GM13977 (cell line): ENCODE data around the gene LIPH.
A peak's percentile ranks its signal among the peaks of the same experiment; 100 is the strongest.
"Not testable (repeated sequence)": the region's sequence is repeated elsewhere in the genome, so short reads cannot be mapped to it uniquely, and the experiment has no call there.

Experiments
- DNase-seq: peaks from one replicate; pipeline ENCODE4 v3.0.0; 2012; ENCODE audit warnings: low spot score
- CTCF ChIP-seq: IDR thresholded peaks from 2 replicates; pipeline ENCODE4 v1.5.1; 2012; ENCODE audit warnings: mild to moderate bottlenecking, control low read depth; ENCODE audit not compliant: insufficient read depth; ENCODE audit errors: extremely low read depth, missing control alignments
- in situ Hi-C: fragments of 300-500 bp; cut with MboI; formaldehyde crosslinking; loops from one replicate; pipeline ENCODE4 v1.12.0; 2022; ENCODE audit warnings: low sequenced_read_pairs, low pct_unique_long_range_greater_than_20kb, mixed read lengths, inconsistent platforms; ENCODE audit not compliant: unreplicated experiment

Gene LIPH

GRCh38 chr3:185583925-185584324, 31.5 kb upstream of the LIPH start:
- no peak for TF ChIP-seq CTCF
- in situ Hi-C loops, result no loop called here
- no peak for DNase-seq

GRCh38 chr3:185582871-185583270, 30.5 kb upstream of the LIPH start:
- DNase-seq, result peak; percentile 56
- in situ Hi-C loops, result no loop called here
- no peak for TF ChIP-seq CTCF

- no peak for DNase-seq
- TF ChIP-seq CTCF, result no peak
- in situ Hi-C loops, result no loop called here
Observed at GRCh38 chr3:185582236-185582635, 29.8 kb upstream of the LIPH start.

- peak; percentile 39 for DNase-seq
- in situ Hi-C loops, result not testable (repeated sequence)
- TF ChIP-seq CTCF, result peak; percentile 56
Observed at GRCh38 chr3:185575108-185575869, 22.9 kb upstream of the LIPH start.

GRCh38 chr3:185572183-185572582, 19.8 kb upstream of the LIPH start:
- in situ Hi-C loops, result no loop called here
- no peak for TF ChIP-seq CTCF
- no peak for DNase-seq

- TF ChIP-seq CTCF, result no peak
- no peak for DNase-seq
- in situ Hi-C loops, result no loop called here
Observed at GRCh38 chr3:185561958-185562357, 9.6 kb upstream of the LIPH start.
